Raji (cell line): ENCODE results near the gene LRRC36.

Experiments used
- POLR2A ChIP-seq: IDR thresholded peaks from 2 replicates; pipeline ENCODE4 v1.6.1; 2011; ENCODE audit warnings: low read depth, low read length, control low read depth; ENCODE audit not compliant: insufficient read depth

The LRRC36 gene

GRCh38 chr16:67326472-67327309 is at the start of gene LRRC36, which contains the start of gene KCTD19:
Gene LRRC36 (plus strand): TSS chr16:67326815. CDS start chr16:67326863, 48 bp downstream.
Gene KCTD19 (minus strand): TSS chr16:67326741. CDS start chr16:67326707, 34 bp downstream.
- no peak for TF ChIP-seq POLR2A

- no peak for TF ChIP-seq POLR2A
These were observed 49.2 kb upstream of the LRRC36 start for GRCh38 chr16:67277294-67277998.

- TF ChIP-seq POLR2A = no peak
These were observed 48.4 kb upstream of the LRRC36 start for GRCh38 chr16:67277999-67278772.

- no peak for TF ChIP-seq POLR2A
These were observed 47.8 kb upstream of the LRRC36 start for GRCh38 chr16:67278773-67279295.

- TF ChIP-seq POLR2A = peak; percentile 50
These were observed 47.1 kb upstream of the LRRC36 start, which contains the start of gene PLEKHG4 for GRCh38 chr16:67279296-67280089. Gene PLEKHG4 (plus strand): TSS chr16:67279532. CDS start chr16:67280045, 513 bp downstream.

- TF ChIP-seq POLR2A = no peak
These were observed 46.3 kb upstream of the LRRC36 start for GRCh38 chr16:67280090-67281015.

GRCh38 chr16:67281536-67282446 is 44.8 kb upstream of the LRRC36 start:
- TF ChIP-seq POLR2A = no peak

GRCh38 chr16:67282447-67282805 is 44.2 kb upstream of the LRRC36 start:
- no peak for TF ChIP-seq POLR2A

GRCh38 chr16:67283039-67283825 is 43.4 kb upstream of the LRRC36 start:
- TF ChIP-seq POLR2A = no peak

- no peak for TF ChIP-seq POLR2A
These were observed 42.6 kb upstream of the LRRC36 start for GRCh38 chr16:67283826-67284555.
